AG10803 (cell line): ENCODE data around the gene HERPUD1.

Experiments
- DNase-seq: peaks from one replicate; pipeline ENCODE4 v3.0.0; 2010; ENCODE audit warnings: low read depth
- H3K4me3 ChIP-seq: 2 replicates; pipeline ENCODE4 v1.5.1; 2011; ENCODE audit warnings: mild to moderate bottlenecking, low read length, control low read depth
- TF ChIP-seq, protein P1 (sequence below): conservative IDR thresholded peaks from 2 replicates; pipeline ENCODE4 v1.5.1; 2011; ENCODE audit warnings: mild to moderate bottlenecking, low read length, control low read depth, inconsistent platforms

Gene HERPUD1

DNA sequence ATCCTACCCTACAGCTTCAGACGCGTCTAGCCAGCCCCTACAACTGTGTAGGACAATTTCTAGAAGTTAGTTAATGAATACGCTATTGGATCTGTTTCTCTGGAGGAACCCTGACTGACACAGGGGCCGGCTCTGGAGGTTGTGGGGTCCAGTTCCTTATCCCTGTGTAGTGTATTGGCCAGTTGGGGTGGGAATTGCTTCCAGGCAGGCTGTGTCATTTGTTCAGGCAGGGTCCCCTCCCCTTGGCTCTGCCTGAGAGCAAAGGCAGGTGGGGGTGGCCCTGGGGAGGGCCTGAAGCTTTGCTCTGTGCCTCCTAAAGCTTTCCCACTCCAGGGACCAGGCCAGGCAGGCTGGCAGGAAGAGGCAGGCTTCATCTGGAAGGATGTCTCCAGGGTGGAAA lies 18.1 kb downstream of the HERPUD1 start:
- TF ChIP-seq, protein P1, sequence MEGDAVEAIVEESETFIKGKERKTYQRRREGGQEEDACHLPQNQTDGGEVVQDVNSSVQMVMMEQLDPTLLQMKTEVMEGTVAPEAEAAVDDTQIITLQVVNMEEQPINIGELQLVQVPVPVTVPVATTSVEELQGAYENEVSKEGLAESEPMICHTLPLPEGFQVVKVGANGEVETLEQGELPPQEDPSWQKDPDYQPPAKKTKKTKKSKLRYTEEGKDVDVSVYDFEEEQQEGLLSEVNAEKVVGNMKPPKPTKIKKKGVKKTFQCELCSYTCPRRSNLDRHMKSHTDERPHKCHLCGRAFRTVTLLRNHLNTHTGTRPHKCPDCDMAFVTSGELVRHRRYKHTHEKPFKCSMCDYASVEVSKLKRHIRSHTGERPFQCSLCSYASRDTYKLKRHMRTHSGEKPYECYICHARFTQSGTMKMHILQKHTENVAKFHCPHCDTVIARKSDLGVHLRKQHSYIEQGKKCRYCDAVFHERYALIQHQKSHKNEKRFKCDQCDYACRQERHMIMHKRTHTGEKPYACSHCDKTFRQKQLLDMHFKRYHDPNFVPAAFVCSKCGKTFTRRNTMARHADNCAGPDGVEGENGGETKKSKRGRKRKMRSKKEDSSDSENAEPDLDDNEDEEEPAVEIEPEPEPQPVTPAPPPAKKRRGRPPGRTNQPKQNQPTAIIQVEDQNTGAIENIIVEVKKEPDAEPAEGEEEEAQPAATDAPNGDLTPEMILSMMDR, result no peak
- H3K4me3 ChIP-seq, result no peak overlapping the region
- DNase-seq, result no peak

DNA sequence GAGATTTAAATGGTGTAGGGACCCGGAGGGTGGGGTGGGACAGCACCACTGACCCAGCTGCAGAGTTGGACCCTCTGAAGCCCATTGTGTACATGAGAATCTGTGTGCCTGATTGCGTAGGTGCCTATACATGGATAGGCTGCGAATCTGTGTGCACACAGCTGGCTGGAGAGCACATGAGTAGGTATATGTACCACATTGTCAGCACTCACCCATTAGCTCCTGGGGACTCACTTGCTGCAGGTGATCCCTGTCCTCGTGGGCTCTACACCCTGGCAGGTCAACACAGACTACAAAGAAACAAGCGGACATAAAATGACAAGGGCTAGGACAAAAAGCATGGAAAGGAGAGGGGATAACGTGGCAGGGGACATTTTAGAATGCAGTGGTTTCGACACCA lies 18.5 kb downstream of the HERPUD1 start:
- DNase-seq, result no peak
- TF ChIP-seq, protein P1, result no peak
- no peak overlapping the region for H3K4me3 ChIP-seq

DNA sequence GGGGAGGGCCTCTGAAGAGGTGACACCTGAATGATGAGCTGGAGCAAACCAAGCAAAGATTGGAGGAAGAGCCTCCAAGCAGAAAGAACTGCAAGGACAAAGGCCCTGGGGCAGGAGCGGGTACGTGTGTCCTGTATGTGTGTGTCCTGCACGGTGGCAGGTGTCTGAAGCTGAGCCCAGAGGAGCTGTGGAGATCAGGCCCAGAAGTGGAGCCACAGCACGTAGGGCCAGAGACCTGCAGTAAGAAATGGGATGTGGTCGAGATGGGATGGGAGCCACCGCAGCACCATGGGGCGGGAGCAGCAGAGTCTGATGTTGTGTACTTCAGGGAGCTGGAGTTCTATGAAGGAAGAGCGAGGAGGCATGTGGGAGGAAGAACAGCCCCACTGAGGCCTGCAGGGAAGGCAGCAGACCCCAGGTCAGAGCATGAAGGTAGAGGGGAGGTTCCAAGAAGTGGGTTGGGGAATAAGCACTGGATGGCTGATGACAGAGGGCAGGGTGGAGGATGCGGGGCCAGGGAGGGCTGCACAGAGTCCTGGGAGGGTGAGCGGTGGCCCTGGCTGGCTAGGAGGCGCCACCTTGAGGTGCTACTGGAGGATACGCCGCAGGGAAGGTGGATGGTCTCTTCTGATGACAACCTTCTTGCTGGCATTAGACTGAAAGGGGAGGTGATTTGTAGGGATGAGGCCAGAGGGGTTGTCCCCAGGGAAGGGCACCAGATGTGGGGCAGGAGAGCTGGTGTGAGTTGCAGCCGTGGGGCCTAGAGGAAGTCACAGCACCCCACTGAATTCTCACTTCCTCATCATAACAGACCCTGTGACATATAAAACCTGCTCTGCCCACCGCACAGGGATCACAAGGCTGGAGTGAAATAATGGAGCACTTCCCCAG lies 19.2 kb downstream of the HERPUD1 start:
- TF ChIP-seq, protein P1, result peak; percentile 75
- no peak overlapping the region for H3K4me3 ChIP-seq
- DNase-seq, result peak; percentile 59

DNA sequence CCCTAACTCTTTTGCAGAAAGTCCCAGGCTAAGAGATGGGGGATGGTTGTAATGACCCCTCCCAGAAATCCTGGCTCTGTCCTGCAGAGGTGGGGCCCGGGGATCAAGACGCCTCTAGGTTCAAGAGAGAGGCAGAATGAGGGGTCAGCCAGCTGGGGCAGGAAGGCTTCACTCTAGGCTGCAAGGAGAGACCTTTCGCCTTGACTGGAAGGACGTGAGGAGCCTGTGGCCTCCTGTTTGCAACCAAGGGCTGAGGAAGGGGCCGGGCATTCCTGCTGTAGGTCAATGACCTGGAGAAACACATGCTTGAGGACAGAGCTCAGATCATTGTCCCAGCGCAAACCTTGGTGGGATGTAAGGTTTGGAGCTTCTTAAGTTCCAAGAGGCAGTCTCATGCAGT lies 21.1 kb downstream of the HERPUD1 start:
- no peak for DNase-seq
- TF ChIP-seq, protein P1, result no peak
- H3K4me3 ChIP-seq, result no peak overlapping the region

DNA sequence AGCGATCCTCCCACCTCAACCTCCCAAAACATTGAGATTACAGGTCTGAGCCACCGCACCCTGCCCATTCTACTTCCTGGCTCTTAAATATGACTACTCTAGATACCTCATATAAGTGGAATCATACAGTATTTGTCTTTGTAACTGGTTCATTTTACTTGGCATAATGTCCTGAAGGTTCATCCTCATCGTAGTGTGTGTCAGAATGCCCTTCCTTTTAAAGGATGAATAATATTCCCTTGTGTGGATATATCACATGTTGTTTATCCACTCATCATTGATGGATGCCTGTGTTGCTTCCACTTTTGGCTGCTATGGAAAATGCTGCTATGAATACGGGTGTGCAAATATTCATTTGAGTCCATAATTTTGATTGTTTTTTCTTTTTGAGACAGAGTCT lies 24.1 kb downstream of the HERPUD1 start:
- no peak for DNase-seq
- TF ChIP-seq, protein P1, result no peak

DNA sequence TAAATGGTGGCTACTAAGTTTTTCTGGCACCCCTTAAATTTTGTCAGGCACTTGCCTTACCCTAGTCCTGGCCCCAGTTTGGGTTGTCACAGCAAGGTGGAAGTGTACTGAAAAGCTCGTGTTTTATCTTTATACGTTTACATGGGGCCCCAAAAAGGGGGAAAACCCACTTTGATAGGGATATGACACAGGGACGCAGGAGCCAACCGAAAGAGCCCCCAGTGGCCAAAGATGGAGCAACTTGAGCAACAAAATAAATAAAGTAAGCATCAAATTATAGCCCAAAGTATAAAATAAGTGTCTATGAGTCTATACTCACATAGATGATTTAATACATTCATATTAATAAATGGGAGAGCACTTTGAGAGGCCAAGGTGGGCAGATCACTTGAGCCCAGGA lies 24.8 kb downstream of the HERPUD1 start:
- no peak for DNase-seq
- TF ChIP-seq, protein P1, result no peak; the same call in 1 of the 2 replicates
- no peak overlapping the region for H3K4me3 ChIP-seq

More for the DNA sequence above, 24.1 kb downstream of the HERPUD1 start:
- no peak overlapping the region for H3K4me3 ChIP-seq

DNA sequence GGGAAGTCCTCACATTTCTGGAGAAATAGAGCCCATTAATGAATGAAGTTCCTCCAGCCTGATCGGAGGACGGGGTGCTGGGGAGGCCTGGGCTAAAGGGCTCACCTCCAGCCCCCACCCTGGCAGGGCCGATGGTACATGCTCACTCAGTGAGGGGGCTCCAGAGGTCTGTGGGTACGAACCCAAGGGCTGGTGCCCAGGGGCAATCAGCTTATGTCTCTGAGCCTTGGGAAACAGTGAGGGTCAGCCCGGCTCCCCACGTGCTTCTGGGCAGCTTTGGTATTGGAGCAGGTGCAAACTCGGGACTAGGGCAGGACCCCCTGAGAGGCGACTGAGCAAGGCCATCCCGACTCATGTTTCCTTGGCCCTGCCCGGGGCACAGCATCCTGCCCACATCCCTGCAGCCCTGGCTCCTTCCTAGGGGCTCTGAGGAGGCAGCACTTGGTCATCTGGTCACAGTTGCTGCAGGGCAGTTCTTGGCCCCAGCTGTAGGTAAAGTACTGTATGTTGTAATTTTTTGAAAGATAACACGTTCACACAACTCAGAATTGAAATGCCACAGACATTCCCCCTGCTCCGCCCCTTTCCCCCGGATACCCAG lies 28.8 kb downstream of the HERPUD1 start:
- TF ChIP-seq, protein P1, result no peak
- no peak for DNase-seq
- no peak overlapping the region for H3K4me3 ChIP-seq
